Measurements from ENCODE around the gene MPRIP.

The MPRIP gene

GRCh38 chr17:17109907-17110306, 67.7 kb downstream of the MPRIP start:
- TF ChIP-seq, protein P1, sequence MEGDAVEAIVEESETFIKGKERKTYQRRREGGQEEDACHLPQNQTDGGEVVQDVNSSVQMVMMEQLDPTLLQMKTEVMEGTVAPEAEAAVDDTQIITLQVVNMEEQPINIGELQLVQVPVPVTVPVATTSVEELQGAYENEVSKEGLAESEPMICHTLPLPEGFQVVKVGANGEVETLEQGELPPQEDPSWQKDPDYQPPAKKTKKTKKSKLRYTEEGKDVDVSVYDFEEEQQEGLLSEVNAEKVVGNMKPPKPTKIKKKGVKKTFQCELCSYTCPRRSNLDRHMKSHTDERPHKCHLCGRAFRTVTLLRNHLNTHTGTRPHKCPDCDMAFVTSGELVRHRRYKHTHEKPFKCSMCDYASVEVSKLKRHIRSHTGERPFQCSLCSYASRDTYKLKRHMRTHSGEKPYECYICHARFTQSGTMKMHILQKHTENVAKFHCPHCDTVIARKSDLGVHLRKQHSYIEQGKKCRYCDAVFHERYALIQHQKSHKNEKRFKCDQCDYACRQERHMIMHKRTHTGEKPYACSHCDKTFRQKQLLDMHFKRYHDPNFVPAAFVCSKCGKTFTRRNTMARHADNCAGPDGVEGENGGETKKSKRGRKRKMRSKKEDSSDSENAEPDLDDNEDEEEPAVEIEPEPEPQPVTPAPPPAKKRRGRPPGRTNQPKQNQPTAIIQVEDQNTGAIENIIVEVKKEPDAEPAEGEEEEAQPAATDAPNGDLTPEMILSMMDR (conservative IDR thresholded peaks at IDR 0.05; ENCODE audit: low read depth, low read length) = no peak
- H3K4me3 ChIP-seq (ENCODE audit: low read depth, low read length) = no peak overlapping the region
- DNase-seq (ENCODE audit: low read depth) = no peak

GRCh38 chr17:17110520-17110919, 68.3 kb downstream of the MPRIP start:
- no peak for DNase-seq (ENCODE audit: low read depth)
- H3K4me3 ChIP-seq (ENCODE audit: low read depth, low read length) = no peak overlapping the region
- TF ChIP-seq, protein P1 (conservative IDR thresholded peaks at IDR 0.05; ENCODE audit: low read depth, low read length) = no peak

DNA sequence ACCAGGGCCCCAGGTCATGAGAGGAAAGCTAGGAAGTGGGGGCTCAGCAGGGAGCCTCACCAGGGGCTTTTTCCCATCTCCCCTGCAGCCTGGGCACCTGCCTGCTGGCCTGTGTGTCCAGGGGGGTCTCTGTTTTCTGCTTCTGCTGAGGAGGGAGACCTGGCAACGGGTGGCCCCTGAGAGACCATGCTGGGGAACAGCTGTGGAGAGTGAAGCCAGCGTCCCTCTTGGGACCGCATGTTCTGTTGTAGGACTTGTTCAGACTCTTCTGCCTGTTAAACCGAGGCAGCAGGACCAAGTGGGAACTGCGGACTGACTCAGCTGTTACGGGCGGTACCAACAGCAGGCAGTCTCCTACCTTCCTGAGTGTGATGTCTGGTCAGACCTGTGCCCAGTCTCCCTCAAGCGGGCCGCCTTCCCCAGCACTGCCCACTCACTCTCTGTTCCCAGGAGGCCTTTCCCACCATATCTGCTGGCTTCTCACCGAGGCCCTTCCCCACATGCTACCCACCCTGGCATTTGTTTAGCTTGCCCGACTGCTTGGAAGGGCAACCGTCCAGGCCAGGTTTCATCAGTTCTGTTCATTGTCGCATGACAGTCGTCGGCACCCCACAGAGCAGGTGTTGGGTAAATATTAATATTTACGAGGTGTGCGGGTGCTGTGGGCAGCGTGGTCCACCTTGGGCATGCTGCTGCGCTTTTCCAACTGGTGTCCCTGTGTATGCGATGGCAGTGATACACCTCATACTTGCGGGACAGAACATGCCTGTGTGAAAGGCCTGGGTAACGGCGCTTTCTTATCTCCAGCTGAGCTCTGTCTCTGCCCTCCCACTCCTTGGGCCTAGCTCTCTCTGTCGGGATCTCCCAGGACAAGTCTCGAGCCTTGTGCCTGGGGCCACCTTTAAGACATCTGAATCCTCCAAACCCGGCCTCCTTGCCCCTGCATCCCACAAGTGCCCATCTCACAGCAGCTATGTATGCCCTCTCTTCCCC, 69.4 kb downstream of the MPRIP start:
- TF ChIP-seq, protein P1 (conservative IDR thresholded peaks at IDR 0.05; ENCODE audit: low read depth, low read length) = no peak
- DNase-seq (ENCODE audit: low read depth) = no peak
- no peak overlapping the region for H3K4me3 ChIP-seq (ENCODE audit: low read depth, low read length)

DNA sequence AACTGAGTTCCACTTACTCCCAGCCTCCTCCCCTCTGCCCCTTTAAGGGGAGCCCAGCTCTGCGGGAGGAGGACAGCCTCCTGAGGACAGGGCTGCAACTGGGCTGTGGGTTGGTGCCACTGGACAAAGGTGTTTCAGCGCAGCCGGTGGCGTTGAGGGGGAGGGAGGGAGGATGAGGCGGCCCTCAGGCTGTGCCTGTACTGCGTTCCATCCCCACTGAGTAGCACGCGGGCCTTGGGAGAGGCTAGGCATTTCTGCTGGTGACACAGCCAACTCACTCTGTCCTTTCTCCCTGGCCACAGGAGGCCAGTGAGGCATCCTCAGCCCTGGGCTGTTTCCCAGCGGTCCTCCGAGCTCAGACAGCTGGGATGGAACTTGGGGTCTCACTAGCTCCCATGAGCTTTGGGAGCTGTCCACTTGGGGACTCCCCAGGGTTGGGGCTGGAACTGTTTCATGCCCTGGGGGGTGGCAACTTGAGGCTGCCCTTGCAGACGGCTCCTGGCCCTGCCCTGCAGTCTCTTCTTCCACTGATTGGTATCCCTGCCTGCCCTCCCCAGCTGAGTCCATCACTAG, 70.5 kb downstream of the MPRIP start:
- TF ChIP-seq, protein P1 (conservative IDR thresholded peaks at IDR 0.05; ENCODE audit: low read depth, low read length) = no peak
- no peak overlapping the region for H3K4me3 ChIP-seq (ENCODE audit: low read depth, low read length)
- no peak for DNase-seq (ENCODE audit: low read depth)

GRCh38 chr17:17114592-17115225, 72.5 kb downstream of the MPRIP start:
- TF ChIP-seq, protein P1 (conservative IDR thresholded peaks at IDR 0.05; ENCODE audit: low read depth, low read length) = no peak
- no peak overlapping the region for H3K4me3 ChIP-seq (ENCODE audit: low read depth, low read length)
- DNase-seq (ENCODE audit: low read depth) = no peak

GRCh38 chr17:17115620-17116019, 73.4 kb downstream of the MPRIP start:
- no peak overlapping the region for H3K4me3 ChIP-seq (ENCODE audit: low read depth, low read length)
- TF ChIP-seq, protein P1 (conservative IDR thresholded peaks at IDR 0.05; ENCODE audit: low read depth, low read length) = no peak
- DNase-seq (ENCODE audit: low read depth) = no peak

Measured in choroid plexus epithelial cell (primary cell).